HEK293 (cell line): Measurements from ENCODE around the gene FOXF2.

Experiments used
- BCL11B ChIP-seq: fragments of 450-650 bp; formaldehyde crosslinking; IDR thresholded peaks from 2 replicates; pipeline ENCODE4 v1.5.1; 2016; ENCODE audit warnings: low read depth, missing biosample characterization, missing genetic modification characterization
- MYNN ChIP-seq: fragments of 450-650 bp; formaldehyde crosslinking; IDR thresholded peaks from 2 replicates; pipeline ENCODE4 v1.5.1; 2016; ENCODE audit warnings: missing biosample characterization, missing genetic modification characterization, borderline replicate concordance
- OVOL3 ChIP-seq: fragments of 450-650 bp; formaldehyde crosslinking; IDR thresholded peaks from 2 replicates; pipeline ENCODE4 v1.5.1; 2016; ENCODE audit warnings: missing biosample characterization, missing genetic modification characterization
- SP7 ChIP-seq: fragments of 450-650 bp; formaldehyde crosslinking; IDR thresholded peaks from 2 replicates; pipeline ENCODE4 v1.5.1; 2016; ENCODE audit warnings: missing biosample characterization, missing genetic modification characterization
- WT1 ChIP-seq: fragments of 450-650 bp; formaldehyde crosslinking; IDR thresholded peaks from 2 replicates; pipeline ENCODE4 v1.5.1; 2016; ENCODE audit warnings: missing biosample characterization, missing genetic modification characterization
- ZBTB10 ChIP-seq: fragments of 450-650 bp; formaldehyde crosslinking; IDR thresholded peaks from 2 replicates; pipeline ENCODE4 v1.5.1; 2016; ENCODE audit warnings: missing biosample characterization, missing genetic modification characterization
- ZBTB8A ChIP-seq: fragments of 450-650 bp; formaldehyde crosslinking; IDR thresholded peaks from 2 replicates; pipeline ENCODE4 v1.5.1; 2016; ENCODE audit warnings: missing biosample characterization, missing genetic modification characterization
- ZEB2 ChIP-seq: fragments of 450-650 bp; formaldehyde crosslinking; IDR thresholded peaks from 2 replicates; pipeline ENCODE4 v1.5.1; 2016; ENCODE audit warnings: missing biosample characterization, missing genetic modification characterization
- ZNF10 ChIP-seq: fragments of 450-650 bp; formaldehyde crosslinking; IDR thresholded peaks from 2 replicates; pipeline ENCODE4 v1.5.1; 2017; ENCODE audit warnings: missing biosample characterization, missing genetic modification characterization
- ZNF223 ChIP-seq: fragments of 450-650 bp; formaldehyde crosslinking; IDR thresholded peaks from 2 replicates; pipeline ENCODE4 v1.5.1; 2016; ENCODE audit warnings: missing biosample characterization, missing genetic modification characterization
- ZNF292 ChIP-seq: fragments of 450-650 bp; formaldehyde crosslinking; IDR thresholded peaks from 2 replicates; pipeline ENCODE4 v1.5.1; 2016; ENCODE audit warnings: low read depth, missing biosample characterization, missing genetic modification characterization, borderline replicate concordance
- ZNF341 ChIP-seq: fragments of 450-650 bp; formaldehyde crosslinking; IDR thresholded peaks from 2 replicates; pipeline ENCODE4; 2016; ENCODE audit warnings: low read depth, missing biosample characterization, missing genetic modification characterization
- ZNF394 ChIP-seq: fragments of 450-650 bp; formaldehyde crosslinking; IDR thresholded peaks from 2 replicates; pipeline ENCODE4 v1.5.1; 2016; ENCODE audit warnings: missing biosample characterization, missing genetic modification characterization, mild to moderate bottlenecking, moderate library complexity, borderline replicate concordance
- ZNF423 ChIP-seq: fragments of 450-650 bp; formaldehyde crosslinking; IDR thresholded peaks from 2 replicates; pipeline ENCODE4 v1.5.1; 2016; ENCODE audit warnings: missing biosample characterization, missing genetic modification characterization
- ZNF549 ChIP-seq: fragments of 450-650 bp; IDR thresholded peaks from 2 replicates; pipeline ENCODE4 v1.5.1; 2018; ENCODE audit warnings: missing biosample characterization, missing genetic modification characterization, mild to moderate bottlenecking, inconsistent platforms, moderate library complexity
- ZNF561 ChIP-seq: fragments of 450-650 bp; IDR thresholded peaks from 2 replicates; pipeline ENCODE4 v1.5.1; 2018; ENCODE audit warnings: missing biosample characterization, missing genetic modification characterization, borderline replicate concordance
- ZNF639 ChIP-seq: fragments of 450-650 bp; formaldehyde crosslinking; IDR thresholded peaks from 2 replicates; pipeline ENCODE4 v1.5.1; 2016; ENCODE audit warnings: missing biosample characterization, missing genetic modification characterization
- ZNF645 ChIP-seq: fragments of 450-650 bp; formaldehyde crosslinking; IDR thresholded peaks from 2 replicates; pipeline ENCODE4; 2016; ENCODE audit warnings: missing biosample characterization, missing genetic modification characterization
- ZNF677 ChIP-seq: fragments of 450-650 bp; IDR thresholded peaks from 2 replicates; pipeline ENCODE4 v1.5.0; 2018; ENCODE audit warnings: missing biosample characterization, mild to moderate bottlenecking, missing genetic modification characterization, moderate library complexity
- ZNF785 ChIP-seq: fragments of 450-650 bp; formaldehyde crosslinking; IDR thresholded peaks from 2 replicates; pipeline ENCODE4 v1.5.1; 2016; ENCODE audit warnings: missing biosample characterization, missing genetic modification characterization
- ZNF792 ChIP-seq: fragments of 450-650 bp; formaldehyde crosslinking; IDR thresholded peaks from 2 replicates; pipeline ENCODE4 v1.5.1; 2016; ENCODE audit warnings: missing biosample characterization, missing genetic modification characterization
- ZSCAN30 ChIP-seq: fragments of 450-650 bp; IDR thresholded peaks from 2 replicates; pipeline ENCODE4 v1.5.1; 2018; ENCODE audit warnings: missing biosample characterization, mild to moderate bottlenecking, missing genetic modification characterization, moderate library complexity
- TF ChIP-seq, protein P1 (sequence below): fragments of 450-650 bp; formaldehyde crosslinking; IDR thresholded peaks from 2 replicates; pipeline ENCODE4 v1.5.1; 2017; ENCODE audit warnings: missing biosample characterization, missing genetic modification characterization
- TF ChIP-seq, protein P2 (sequence below): fragments of 450-650 bp; formaldehyde crosslinking; conservative IDR thresholded peaks from 2 replicates; pipeline ENCODE4 v1.5.1; 2016; ENCODE audit warnings: low read depth, missing biosample characterization, missing genetic modification characterization
- TF ChIP-seq, protein P3 (sequence below): sonication (generic); formaldehyde crosslinking; IDR thresholded peaks from 2 replicates; pipeline ENCODE4 v1.8.1; 2022; ENCODE audit warnings: mild to moderate bottlenecking, moderate library complexity, missing genetic modification reagents
- TF ChIP-seq, protein P4 (sequence below): fragments of 450-650 bp; formaldehyde crosslinking; IDR thresholded peaks from 2 replicates; pipeline ENCODE4 v1.5.1; 2017; ENCODE audit warnings: missing biosample characterization, missing genetic modification characterization

FOXF2 gene

GRCh38 chr6:1368940-1369339 is 20.4 kb upstream of the FOXF2 start (continued):
- TF ChIP-seq SP7 (tag by site-specific recombination) (0 out of 2 replicates have a peak, but pooled peaks have one; percentile 10), BCL11B (no peak), ZNF639 (no peak), ZNF677 (tag by site-specific recombination) (no peak), OVOL3 (no peak), ZNF785 (tag by site-specific recombination) (no peak), ZNF10 (no peak), ZNF223 (tag by site-specific recombination) (no peak), ZBTB8A (tag by site-specific recombination) (peak; percentile 63), ZNF292 (tag by site-specific recombination) (no peak), ZNF394 (0 out of 2 replicates have a peak, but pooled peaks have one; percentile 23), ZBTB10 (tag by site-specific recombination) (no peak), ZSCAN30 (tag by site-specific recombination) (no peak), ZNF341 (tag by site-specific recombination) (peak; percentile 61), ZNF423 (tag by site-specific recombination) (no peak), ZNF645 (tag by site-specific recombination) (no peak), ZNF792 (no peak), ZNF549 (tag by site-specific recombination) (peak; percentile 49; the same call in 1 of the 2 replicates), MYNN (tag by site-specific recombination) (no peak), ZNF561 (tag by site-specific recombination) (peak; percentile 68; the same call in 1 of the 2 replicates), WT1 (no peak), ZEB2 (peak; percentile 56; the same call in 1 of the 2 replicates)
- TF ChIP-seq, protein P1, sequence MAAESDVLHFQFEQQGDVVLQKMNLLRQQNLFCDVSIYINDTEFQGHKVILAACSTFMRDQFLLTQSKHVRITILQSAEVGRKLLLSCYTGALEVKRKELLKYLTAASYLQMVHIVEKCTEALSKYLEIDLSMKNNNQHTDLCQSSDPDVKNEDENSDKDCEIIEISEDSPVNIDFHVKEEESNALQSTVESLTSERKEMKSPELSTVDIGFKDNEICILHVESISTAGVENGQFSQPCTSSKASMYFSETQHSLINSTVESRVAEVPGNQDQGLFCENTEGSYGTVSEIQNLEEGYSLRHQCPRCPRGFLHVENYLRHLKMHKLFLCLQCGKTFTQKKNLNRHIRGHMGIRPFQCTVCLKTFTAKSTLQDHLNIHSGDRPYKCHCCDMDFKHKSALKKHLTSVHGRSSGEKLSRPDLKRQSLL (tag by site-specific recombination) = no peak
- TF ChIP-seq, protein P2, sequence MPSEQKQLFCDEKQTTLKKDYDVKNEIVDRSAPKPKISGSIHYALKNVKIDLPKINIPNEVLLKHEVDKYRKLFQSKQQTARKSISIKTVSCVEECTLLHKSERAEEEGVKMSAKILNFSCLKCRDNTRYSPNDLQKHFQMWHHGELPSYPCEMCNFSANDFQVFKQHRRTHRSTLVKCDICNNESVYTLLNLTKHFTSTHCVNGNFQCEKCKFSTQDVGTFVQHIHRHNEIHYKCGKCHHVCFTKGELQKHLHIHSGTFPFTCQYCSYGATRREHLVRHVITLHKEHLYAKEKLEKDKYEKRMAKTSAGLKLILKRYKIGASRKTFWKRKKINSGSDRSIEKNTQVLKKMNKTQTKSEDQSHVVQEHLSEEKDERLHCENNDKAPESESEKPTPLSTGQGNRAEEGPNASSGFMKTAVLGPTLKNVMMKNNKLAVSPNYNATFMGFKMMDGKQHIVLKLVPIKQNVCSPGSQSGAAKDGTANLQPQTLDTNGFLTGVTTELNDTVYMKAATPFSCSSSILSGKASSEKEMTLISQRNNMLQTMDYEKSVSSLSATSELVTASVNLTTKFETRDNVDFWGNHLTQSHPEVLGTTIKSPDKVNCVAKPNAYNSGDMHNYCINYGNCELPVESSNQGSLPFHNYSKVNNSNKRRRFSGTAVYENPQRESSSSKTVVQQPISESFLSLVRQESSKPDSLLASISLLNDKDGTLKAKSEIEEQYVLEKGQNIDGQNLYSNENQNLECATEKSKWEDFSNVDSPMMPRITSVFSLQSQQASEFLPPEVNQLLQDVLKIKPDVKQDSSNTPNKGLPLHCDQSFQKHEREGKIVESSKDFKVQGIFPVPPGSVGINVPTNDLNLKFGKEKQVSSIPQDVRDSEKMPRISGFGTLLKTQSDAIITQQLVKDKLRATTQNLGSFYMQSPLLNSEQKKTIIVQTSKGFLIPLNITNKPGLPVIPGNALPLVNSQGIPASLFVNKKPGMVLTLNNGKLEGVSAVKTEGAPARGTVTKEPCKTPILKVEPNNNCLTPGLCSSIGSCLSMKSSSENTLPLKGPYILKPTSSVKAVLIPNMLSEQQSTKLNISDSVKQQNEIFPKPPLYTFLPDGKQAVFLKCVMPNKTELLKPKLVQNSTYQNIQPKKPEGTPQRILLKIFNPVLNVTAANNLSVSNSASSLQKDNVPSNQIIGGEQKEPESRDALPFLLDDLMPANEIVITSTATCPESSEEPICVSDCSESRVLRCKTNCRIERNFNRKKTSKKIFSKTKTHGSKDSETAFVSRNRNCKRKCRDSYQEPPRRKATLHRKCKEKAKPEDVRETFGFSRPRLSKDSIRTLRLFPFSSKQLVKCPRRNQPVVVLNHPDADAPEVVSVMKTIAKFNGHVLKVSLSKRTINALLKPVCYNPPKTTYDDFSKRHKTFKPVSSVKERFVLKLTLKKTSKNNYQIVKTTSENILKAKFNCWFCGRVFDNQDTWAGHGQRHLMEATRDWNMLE = no peak
- TF ChIP-seq, protein P3, sequence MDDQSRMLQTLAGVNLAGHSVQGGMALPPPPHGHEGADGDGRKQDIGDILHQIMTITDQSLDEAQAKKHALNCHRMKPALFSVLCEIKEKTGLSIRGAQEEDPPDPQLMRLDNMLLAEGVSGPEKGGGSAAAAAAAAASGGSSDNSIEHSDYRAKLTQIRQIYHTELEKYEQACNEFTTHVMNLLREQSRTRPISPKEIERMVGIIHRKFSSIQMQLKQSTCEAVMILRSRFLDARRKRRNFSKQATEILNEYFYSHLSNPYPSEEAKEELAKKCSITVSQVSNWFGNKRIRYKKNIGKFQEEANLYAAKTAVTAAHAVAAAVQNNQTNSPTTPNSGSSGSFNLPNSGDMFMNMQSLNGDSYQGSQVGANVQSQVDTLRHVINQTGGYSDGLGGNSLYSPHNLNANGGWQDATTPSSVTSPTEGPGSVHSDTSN = no peak
- TF ChIP-seq, protein P4, sequence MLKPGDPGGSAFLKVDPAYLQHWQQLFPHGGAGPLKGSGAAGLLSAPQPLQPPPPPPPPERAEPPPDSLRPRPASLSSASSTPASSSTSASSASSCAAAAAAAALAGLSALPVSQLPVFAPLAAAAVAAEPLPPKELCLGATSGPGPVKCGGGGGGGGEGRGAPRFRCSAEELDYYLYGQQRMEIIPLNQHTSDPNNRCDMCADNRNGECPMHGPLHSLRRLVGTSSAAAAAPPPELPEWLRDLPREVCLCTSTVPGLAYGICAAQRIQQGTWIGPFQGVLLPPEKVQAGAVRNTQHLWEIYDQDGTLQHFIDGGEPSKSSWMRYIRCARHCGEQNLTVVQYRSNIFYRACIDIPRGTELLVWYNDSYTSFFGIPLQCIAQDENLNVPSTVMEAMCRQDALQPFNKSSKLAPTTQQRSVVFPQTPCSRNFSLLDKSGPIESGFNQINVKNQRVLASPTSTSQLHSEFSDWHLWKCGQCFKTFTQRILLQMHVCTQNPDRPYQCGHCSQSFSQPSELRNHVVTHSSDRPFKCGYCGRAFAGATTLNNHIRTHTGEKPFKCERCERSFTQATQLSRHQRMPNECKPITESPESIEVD (tag by site-specific recombination) = peak; percentile 93
